ENCODE results near the gene STOML1. TPM values are rescaled to one million over a fixed set of nuclear protein-coding genes. Genes with fewer than 3 reads are reported as not detected.

The STOML1 gene
- total RNA-seq, 1 experiment from 2014 or later, result 5.0 TPM

DNA sequence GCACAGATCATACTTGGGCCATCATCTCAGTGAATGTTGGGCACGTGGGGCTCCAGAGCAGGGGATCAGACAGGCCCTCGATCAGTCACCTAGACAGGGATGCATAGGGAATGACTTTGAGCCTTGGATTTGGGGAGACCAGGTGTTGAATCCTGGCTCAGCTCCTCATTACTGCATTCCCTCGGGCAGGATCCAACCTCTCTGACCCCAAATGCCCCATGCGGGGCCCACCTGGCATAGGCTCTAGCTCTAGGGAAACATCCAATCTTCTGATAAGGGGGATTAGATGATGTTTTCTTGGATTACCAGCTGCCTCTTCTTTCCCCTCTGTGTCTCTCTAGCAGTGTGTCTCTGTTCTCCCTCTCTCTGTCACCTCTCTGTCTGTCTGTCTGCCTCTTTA lies 43.1 kb downstream of the STOML1 start:
- Histone ChIP-seq H3K4me3 (replicated peaks in 1 of 2; ENCODE audit: low read depth in 1 of 2, low read length in 2 of 2) (no peak overlapping the region), H3K4me2 (ENCODE audit: low read length) (no peak overlapping the region), H3K36me3 (ENCODE audit: control insufficient read depth in 1 of 2, insufficient read depth in 2 of 2, low read length in 2 of 2) (no peaks in the 10 kb centered on the region), H3K9me2 (ENCODE audit: insufficient read depth) (no peaks in the 10 kb centered on the region), H3K27ac (ENCODE audit: low read depth, low read length) (no peak overlapping the region), H3K27me3 (ENCODE audit: insufficient read depth, low read length) (no peaks in the 10 kb centered on the region), H4K20me1 (ENCODE audit: insufficient read depth) (no peaks in the 10 kb centered on the region), H3K4me1 (ENCODE audit: control insufficient read depth in 1 of 2, insufficient read depth in 2 of 2, low read length in 2 of 2) (peaks cover 0 to 10% of the 10 kb centered on the region in 2 experiments; a peak in 1 of 4 replicates), H3K9ac (ENCODE audit: low read length) (no peak overlapping the region), H3K79me2 (ENCODE audit: insufficient read depth, low read length) (no peaks in the 10 kb centered on the region), H3K9me3 (ENCODE audit: control insufficient read depth in 1 of 2, insufficient read depth in 1 of 2, low read depth in 1 of 2, low read length in 2 of 2) (no peaks in the 10 kb centered on the region), H2AFZ (ENCODE audit: low read depth, low read length, poor library complexity, severe bottlenecking) (no peak overlapping the region)
- BruUV-seq (replicated peaks), result no TSS peak
- ChIA-PET POLR2A (no interaction called here), RAD21 (ENCODE audit: low non-redundant PET in 1 of 2, low total read pairs in 2 of 2, uncharacterized antibody in 2 of 2, unreplicated experiment in 2 of 2) (no interaction called here), CTCF (interaction anchor here (1.6 kb wide), 1 partner anchor 18 kb away, joined by 3 read pairs; no protein-coding TSS in a partner anchor)
- intact Hi-C loops (cut with micrococcal nuclease), result no loop called here
- no peak for DNase-seq (ENCODE audit: low read depth, low spot score)
- no peak for ATAC-seq
- TF ChIP-seq TCF7L2 (IDR thresholded peaks at IDR 0.05; ENCODE audit: borderline replicate concordance, extremely low read depth, insufficient read depth, insufficient read length), result no peak
- no peak for TF ChIP-seq FOSL1 (IDR thresholded peaks at IDR 0.05; ENCODE audit: low read depth)

DNA sequence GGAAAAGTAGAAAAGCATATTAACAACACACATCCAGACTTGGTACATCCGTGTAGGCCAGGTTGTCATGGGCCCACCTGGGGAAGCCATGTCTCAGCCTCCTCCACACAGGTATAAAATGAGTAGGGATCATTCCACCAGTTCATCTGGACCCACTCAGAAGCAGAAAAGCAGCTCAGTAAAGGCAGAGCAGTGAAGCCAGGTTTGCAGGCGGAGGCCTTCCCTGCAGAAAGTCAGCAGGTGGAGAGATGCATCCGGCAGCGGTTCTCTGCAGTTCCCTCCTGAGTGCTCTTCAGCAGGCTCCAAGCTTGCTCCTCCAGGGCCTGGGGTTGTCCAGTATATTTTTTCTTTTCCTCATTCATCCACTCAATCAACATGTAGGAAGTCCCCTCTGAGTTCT lies 43.7 kb downstream of the STOML1 start:
- Histone ChIP-seq H2AFZ (ENCODE audit: low read depth, low read length, poor library complexity, severe bottlenecking) (no peak overlapping the region), H3K27me3 (ENCODE audit: insufficient read depth, low read length) (no peaks in the 10 kb centered on the region), H3K9ac (ENCODE audit: low read length) (no peak overlapping the region), H3K9me2 (ENCODE audit: insufficient read depth) (no peaks in the 10 kb centered on the region), H3K4me3 (replicated peaks in 1 of 2; ENCODE audit: low read depth in 1 of 2, low read length in 2 of 2) (no peak overlapping the region), H3K4me2 (ENCODE audit: low read length) (no peak overlapping the region), H3K36me3 (ENCODE audit: control insufficient read depth in 1 of 2, insufficient read depth in 2 of 2, low read length in 2 of 2) (no peaks in the 10 kb centered on the region), H3K79me2 (ENCODE audit: insufficient read depth, low read length) (no peaks in the 10 kb centered on the region), H4K20me1 (ENCODE audit: insufficient read depth) (no peaks in the 10 kb centered on the region), H3K4me1 (ENCODE audit: control insufficient read depth in 1 of 2, insufficient read depth in 2 of 2, low read length in 2 of 2) (peaks cover 0 to 10% of the 10 kb centered on the region in 2 experiments; a peak in 1 of 4 replicates), H3K9me3 (ENCODE audit: control insufficient read depth in 1 of 2, insufficient read depth in 1 of 2, low read depth in 1 of 2, low read length in 2 of 2) (no peaks in the 10 kb centered on the region), H3K27ac (ENCODE audit: low read depth, low read length) (no peak overlapping the region)
- TF ChIP-seq YY1 (IDR thresholded peaks at IDR 0.05; ENCODE audit: extremely low read depth, insufficient replicate concordance, low read depth, low read length), result no peak
- TF ChIP-seq, protein P1, sequence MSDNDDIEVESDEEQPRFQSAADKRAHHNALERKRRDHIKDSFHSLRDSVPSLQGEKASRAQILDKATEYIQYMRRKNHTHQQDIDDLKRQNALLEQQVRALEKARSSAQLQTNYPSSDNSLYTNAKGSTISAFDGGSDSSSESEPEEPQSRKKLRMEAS (IDR thresholded peaks at IDR 0.05), result no peak
- no peak for TF ChIP-seq ZNF274 (IDR thresholded peaks at IDR 0.05; ENCODE audit: low read depth, low read length)
- no peak for ATAC-seq
- no peak for DNase-seq (ENCODE audit: low read depth, low spot score)
- ChIA-PET POLR2A (no interaction called here), CTCF (interaction anchor here (1.6 kb wide), 1 partner anchor 18 kb away, joined by 3 read pairs; no protein-coding TSS in a partner anchor), RAD21 (ENCODE audit: low non-redundant PET in 1 of 2, low total read pairs in 2 of 2, uncharacterized antibody in 2 of 2, unreplicated experiment in 2 of 2) (no interaction called here)
- intact Hi-C loops (cut with micrococcal nuclease), result no loop called here
- BruUV-seq (replicated peaks), result no TSS peak

Measured in HCT116 (cell line).